ENCODE measurements around the gene CABLES2. TPM values are rescaled to one million over a fixed set of nuclear protein-coding genes. Genes with fewer than 3 reads are reported as not detected.

The CABLES2 gene
- total RNA-seq, 1 experiment from 2014 or later: 12.4 TPM

DNA sequence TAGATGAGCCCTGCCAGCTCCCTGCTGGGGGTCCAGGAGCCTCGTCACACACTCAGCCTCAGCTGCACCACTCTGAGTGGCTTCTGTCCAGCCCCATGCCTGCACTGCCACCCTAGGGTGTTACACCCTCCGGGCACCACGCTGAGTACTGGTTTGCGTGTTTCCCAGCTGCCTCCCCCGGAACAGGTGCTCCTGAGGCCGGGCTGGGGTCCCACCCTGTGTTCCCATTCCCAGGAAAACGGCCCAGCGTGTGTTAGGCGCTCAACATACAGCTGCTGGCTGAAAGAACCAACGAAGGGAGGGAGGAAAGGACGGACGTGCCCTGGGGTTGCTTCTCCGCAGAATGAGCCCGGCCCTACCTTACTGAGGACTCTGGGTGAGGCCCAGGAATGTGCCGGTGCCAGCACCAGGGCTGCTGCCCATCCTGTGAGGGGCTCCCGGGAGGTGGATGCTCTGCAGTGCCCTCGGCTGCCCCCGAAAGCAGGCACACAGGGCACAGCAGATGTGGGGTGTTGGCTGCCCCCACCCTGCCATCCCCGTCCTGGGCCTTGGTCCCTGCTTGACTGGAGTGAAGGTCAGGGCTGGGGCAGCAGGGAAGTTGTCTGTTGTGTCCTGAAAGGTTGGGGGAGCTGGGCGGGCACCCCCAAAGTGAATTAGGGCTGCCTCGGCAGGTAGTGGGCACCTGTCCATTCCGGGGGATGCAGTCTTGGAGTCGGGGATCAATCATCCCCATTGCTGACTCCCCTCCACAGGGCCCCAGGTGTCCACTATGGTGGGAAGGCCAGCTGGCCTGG lies 56.3 kb downstream of the CABLES2 start:
- ATAC-seq (no peak; the same call in 1 of the 2 replicates), DNase-seq (no peak)
- Histone ChIP-seq H3K9me2 (replicated peaks; ENCODE audit: low read length) (no peaks in the 10 kb centered on the region), H3F3A (ENCODE audit: low read length, unreplicated experiment) (peaks cover 8% of the 10 kb centered on the region), H3K79me2 (ENCODE audit: low read length) (peaks cover 44% of the 10 kb centered on the region), H3K9ac (ENCODE audit: low read length) (peak overlapping the region; percentile 60), H3K9me3 (ENCODE audit: low read length) (no peaks in the 10 kb centered on the region), H4K20me1 (ENCODE audit: low read length) (no peaks in the 10 kb centered on the region), H2AFZ (ENCODE audit: low read length) (no peak overlapping the region), H3K36me3 (ENCODE audit: low read depth, low read length) (peaks cover 70% of the 10 kb centered on the region), H3K4me3 (ENCODE audit: low read length) (no peak overlapping the region), H3K4me1 (ENCODE audit: insufficient read depth, low read length) (peaks cover 52% of the 10 kb centered on the region), H3K4me2 (ENCODE audit: low read length) (peak overlapping the region; percentile 78), H3K27ac (ENCODE audit: low read length) (peak overlapping the region; percentile 97), H3K27me3 (ENCODE audit: low read length) (no peaks in the 10 kb centered on the region)
- CTCF ChIA-PET: interaction anchor here (1.1 to 2.0 kb wide), 4 partner anchors 15 to 36 kb away, joined by 3 to 12 read pairs (median 6); partner anchors contain the start of gene RPS21
- TF ChIP-seq EZH2phosphoT487 (IDR thresholded peaks at IDR 0.05; ENCODE audit: borderline replicate concordance, low read length): no peak
- TF ChIP-seq, protein P1, sequence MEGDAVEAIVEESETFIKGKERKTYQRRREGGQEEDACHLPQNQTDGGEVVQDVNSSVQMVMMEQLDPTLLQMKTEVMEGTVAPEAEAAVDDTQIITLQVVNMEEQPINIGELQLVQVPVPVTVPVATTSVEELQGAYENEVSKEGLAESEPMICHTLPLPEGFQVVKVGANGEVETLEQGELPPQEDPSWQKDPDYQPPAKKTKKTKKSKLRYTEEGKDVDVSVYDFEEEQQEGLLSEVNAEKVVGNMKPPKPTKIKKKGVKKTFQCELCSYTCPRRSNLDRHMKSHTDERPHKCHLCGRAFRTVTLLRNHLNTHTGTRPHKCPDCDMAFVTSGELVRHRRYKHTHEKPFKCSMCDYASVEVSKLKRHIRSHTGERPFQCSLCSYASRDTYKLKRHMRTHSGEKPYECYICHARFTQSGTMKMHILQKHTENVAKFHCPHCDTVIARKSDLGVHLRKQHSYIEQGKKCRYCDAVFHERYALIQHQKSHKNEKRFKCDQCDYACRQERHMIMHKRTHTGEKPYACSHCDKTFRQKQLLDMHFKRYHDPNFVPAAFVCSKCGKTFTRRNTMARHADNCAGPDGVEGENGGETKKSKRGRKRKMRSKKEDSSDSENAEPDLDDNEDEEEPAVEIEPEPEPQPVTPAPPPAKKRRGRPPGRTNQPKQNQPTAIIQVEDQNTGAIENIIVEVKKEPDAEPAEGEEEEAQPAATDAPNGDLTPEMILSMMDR (conservative IDR thresholded peaks at IDR 0.05; ENCODE audit: low read depth, low read length): no peak
- TF ChIP-seq EZH2 (IDR thresholded peaks at IDR 0.05; ENCODE audit: low read length, unreplicated experiment): no peak
- POLR2A ChIA-PET (ENCODE audit: unreplicated experiment): interaction anchor here (0.6 to 1.0 kb wide), 3 partner anchors 18 to 57 kb away, joined by 3 to 13 read pairs (median 4); partner anchors contain the start of genes CABLES2 and RPS21
- intact Hi-C loops (cut with micrococcal nuclease): loop anchor here (1.0 kb wide), 1 partner anchor 31 kb away; no protein-coding TSS in a partner anchor
- BruUV-seq (replicated peaks): TSS peak; percentile 83

DNA sequence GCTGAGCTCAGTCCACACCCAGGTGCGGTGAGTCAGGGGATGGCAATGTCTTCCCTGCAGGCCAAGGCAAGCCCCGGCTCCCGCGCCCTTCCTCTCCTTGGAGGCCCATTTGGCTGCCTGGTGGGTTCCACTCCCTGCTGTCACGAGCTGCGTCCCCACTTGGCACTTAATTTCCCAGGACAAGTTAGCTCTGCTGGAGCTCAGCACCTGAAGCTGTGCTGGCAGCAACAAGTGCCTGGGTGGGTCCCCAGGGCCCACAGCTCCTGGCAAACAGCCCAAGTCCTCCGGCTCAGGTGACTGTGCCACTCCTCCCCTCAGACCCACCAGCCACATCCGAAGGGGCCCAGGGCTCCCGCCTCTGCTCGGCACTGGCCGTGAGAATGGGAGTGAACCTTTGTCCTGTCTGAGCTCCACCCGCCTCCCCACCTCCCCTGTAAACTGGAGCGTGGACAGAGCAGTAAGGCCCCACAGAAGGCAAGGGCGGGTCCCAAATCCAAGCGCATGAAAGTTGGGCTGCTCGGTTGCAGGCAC lies 56.9 kb downstream of the CABLES2 start:
- Histone ChIP-seq H4K20me1 (ENCODE audit: low read length) (no peaks in the 10 kb centered on the region), H3F3A (ENCODE audit: low read length, unreplicated experiment) (peaks cover 8% of the 10 kb centered on the region), H3K27ac (ENCODE audit: low read length) (peak overlapping the region; percentile 97), H3K27me3 (ENCODE audit: low read length) (no peaks in the 10 kb centered on the region), H2AFZ (ENCODE audit: low read length) (no peak overlapping the region), H3K36me3 (ENCODE audit: low read depth, low read length) (peaks cover 71% of the 10 kb centered on the region), H3K79me2 (ENCODE audit: low read length) (peaks cover 37% of the 10 kb centered on the region), H3K4me1 (ENCODE audit: insufficient read depth, low read length) (peaks cover 45% of the 10 kb centered on the region), H3K4me3 (ENCODE audit: low read length) (no peak overlapping the region), H3K4me2 (ENCODE audit: low read length) (peak overlapping the region; percentile 78), H3K9me2 (replicated peaks; ENCODE audit: low read length) (no peaks in the 10 kb centered on the region), H3K9ac (ENCODE audit: low read length) (peak overlapping the region; percentile 60), H3K9me3 (ENCODE audit: low read length) (no peaks in the 10 kb centered on the region)
- DNase-seq (peak; percentile 96), ATAC-seq (peak; percentile 83)
- CTCF ChIA-PET: interaction anchor here (0.6 to 2.0 kb wide), 7 partner anchors 15 to 37 kb away, joined by 3 to 12 read pairs (median 5); partner anchors contain the start of gene RPS21
- TF ChIP-seq EZH2phosphoT487 (IDR thresholded peaks at IDR 0.05; ENCODE audit: borderline replicate concordance, low read length) (no peak), EZH2 (IDR thresholded peaks at IDR 0.05; ENCODE audit: low read length, unreplicated experiment) (no peak)
- TF ChIP-seq, protein P1 (conservative IDR thresholded peaks at IDR 0.05; ENCODE audit: low read depth, low read length): no peak
- intact Hi-C loops (cut with micrococcal nuclease): loop anchor here (1.0 kb wide), 1 partner anchor 32 kb away; no protein-coding TSS in a partner anchor
- POLR2A ChIA-PET (ENCODE audit: unreplicated experiment): interaction anchor here (0.6 to 1.0 kb wide), 3 partner anchors 18 to 57 kb away, joined by 3 to 13 read pairs (median 4); partner anchors contain the start of genes CABLES2 and RPS21
- no TSS peak for BruUV-seq (replicated peaks)

All from PC-3 (cell line).